ENCODE data around the gene OR10H3. TPM values are rescaled to one million over a fixed set of nuclear protein-coding genes. Genes with fewer than 3 reads are reported as not detected.

Gene OR10H3, protein sequence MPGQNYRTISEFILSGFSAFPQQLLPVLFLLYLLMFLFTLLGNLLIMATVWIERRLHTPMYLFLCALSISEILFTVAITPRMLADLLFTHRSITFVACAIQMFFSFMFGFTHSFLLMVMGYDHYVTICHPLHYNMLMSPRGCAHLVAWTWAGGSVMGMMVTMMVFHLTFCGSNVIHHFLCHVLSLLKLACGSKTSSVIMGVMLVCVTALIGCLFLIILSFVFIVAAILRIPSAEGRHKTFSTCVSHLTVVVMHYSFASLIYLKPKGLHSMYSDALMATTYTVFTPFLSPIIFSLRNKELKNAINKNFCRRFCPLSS
- not detected for polyA plus RNA-seq

DNA sequence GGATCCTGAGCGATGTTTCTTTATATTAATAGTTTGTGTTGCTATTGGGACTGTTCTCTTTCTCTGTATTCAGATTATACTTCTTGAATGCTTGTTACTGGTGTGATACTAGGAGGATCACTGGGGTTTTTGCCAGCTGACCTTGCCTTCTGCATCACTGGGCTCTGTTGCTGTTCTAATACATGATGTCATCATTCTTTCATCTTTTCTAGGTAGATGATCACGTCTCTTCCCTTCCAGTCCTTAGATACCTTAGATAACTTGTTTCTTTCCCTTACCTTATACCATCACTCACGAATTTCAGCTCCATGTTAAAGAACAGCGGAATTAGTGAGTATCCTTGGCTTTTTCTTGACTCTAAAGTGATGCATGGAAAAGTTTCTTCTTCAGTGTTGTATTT is at the start of gene OR10H3:
Gene OR10H3 (plus strand): TSS at position 264 of the 400 bp plus-strand sequence. CDS start 3,408 bp downstream, outside the sequence.
- Histone ChIP-seq H3K9me3 (ENCODE audit: control insufficient read depth in 2 of 2, insufficient read depth in 1 of 2, low read depth in 1 of 2, low read length in 1 of 2) (peaks cover 2 to 9% of the 10 kb centered on the region in 2 donors), H3K27me3 (ENCODE audit: control insufficient read depth in 1 of 2, insufficient read depth in 2 of 2, low read length in 2 of 2) (peaks cover 0 to 2% of the 10 kb centered on the region in 2 donors), H3K4me1 (ENCODE audit: control insufficient read depth in 2 of 2, insufficient read depth in 2 of 2, low read length in 1 of 2) (peaks cover 0 to 2% of the 10 kb centered on the region in 2 donors), H3K36me3 (ENCODE audit: control insufficient read depth in 2 of 2, insufficient read depth in 2 of 2, low read length in 1 of 2) (no peaks in the 10 kb centered on the region), H3K4me3 (ENCODE audit: low read depth in 1 of 2, low read length in 2 of 2) (no peak within 1 kb of the TSS), H3K27ac (ENCODE audit: low read depth in 2 of 2, low read length in 1 of 2) (no peak within 1 kb of the TSS)
- WGBS, 2 donors: 61 to 65% methylated on average over 4 of the region's 4 CpGs

DNA sequence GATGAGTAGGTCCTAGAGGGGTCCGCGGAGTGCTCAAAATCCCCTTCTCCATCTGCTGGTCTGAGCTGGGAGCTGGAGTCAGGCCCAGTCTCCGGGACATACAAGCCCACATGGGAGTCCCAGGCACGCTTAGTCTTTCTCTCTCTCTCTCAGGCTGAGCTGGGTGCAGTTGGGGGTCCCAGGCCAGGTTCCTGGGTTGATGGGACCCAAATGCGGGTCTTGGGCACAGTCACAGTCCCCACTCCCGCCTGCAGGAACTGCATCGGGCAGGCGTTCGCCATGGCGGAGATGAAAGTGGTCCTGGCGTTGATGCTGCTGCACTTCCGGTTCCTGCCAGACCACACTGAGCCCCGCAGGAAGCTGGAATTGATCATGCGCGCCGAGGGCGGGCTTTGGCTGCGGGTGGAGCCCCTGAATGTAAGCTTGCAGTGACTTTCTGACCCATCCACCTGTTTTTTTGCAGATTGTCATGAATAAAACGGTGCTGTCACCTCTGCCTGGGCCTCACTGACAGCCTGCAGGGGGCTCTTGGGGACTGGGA is 41.1 kb upstream of the OR10H3 start:
- Histone ChIP-seq H3K4me3 (ENCODE audit: low read depth in 1 of 2, low read length in 2 of 2) (no peak overlapping the region), H3K9me3 (ENCODE audit: control insufficient read depth in 2 of 2, insufficient read depth in 1 of 2, low read depth in 1 of 2, low read length in 1 of 2) (no peaks in the 10 kb centered on the region), H3K36me3 (ENCODE audit: control insufficient read depth in 2 of 2, insufficient read depth in 2 of 2, low read length in 1 of 2) (peaks cover 0 to 5% of the 10 kb centered on the region in 2 donors), H3K4me1 (ENCODE audit: control insufficient read depth in 2 of 2, insufficient read depth in 2 of 2, low read length in 1 of 2) (no peaks in the 10 kb centered on the region), H3K27ac (ENCODE audit: low read depth in 2 of 2, low read length in 1 of 2) (no peak overlapping the region), H3K27me3 (ENCODE audit: control insufficient read depth in 1 of 2, insufficient read depth in 2 of 2, low read length in 2 of 2) (no peaks in the 10 kb centered on the region)
- 78 to 82% methylated on average over 19 of the region's 19 CpGs for WGBS, 2 donors

DNA sequence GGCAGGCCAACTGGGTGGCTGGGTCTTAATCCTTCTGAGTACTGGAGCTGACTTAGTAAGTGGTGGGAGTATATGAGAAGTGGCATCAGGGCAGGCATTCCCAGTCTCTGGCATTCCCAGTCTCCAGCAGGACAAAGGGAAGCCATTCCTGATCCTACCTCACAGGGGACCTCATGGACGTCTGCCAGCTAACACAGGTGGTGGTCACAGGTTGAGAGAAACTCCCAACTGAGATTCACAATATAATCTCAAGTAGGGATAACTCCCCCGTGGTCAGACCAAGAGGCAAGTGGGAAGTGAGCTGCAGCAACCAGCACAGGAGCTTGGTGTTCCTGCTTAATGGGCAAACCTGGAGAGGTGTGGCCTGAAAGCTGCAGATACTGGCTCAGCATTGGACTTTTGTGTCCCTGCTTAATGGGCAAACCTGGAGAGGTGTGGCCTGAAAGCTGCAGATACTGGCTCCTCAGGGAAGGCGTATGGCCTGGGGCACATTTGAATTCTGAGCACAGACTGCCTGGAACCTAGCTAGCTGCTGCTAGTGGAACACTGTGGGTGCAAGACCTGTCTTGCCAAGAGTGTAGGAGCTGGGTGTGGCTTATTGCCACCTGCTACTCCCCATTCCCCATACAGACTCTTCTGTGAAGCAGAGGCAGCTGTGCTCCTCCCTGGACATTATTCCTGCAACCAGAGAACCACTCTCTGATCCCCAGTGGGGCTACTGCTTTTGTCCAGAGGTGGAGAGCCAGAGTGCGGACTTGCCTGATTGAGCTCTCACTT is 35.8 kb upstream of the OR10H3 start:
- Histone ChIP-seq H3K9me3 (ENCODE audit: control insufficient read depth in 2 of 2, insufficient read depth in 1 of 2, low read depth in 1 of 2, low read length in 1 of 2) (no peaks in the 10 kb centered on the region), H3K27ac (ENCODE audit: low read depth in 2 of 2, low read length in 1 of 2) (peak overlapping the region; percentile 91 to 92), H3K27me3 (ENCODE audit: control insufficient read depth in 1 of 2, insufficient read depth in 2 of 2, low read length in 2 of 2) (no peaks in the 10 kb centered on the region), H3K36me3 (ENCODE audit: control insufficient read depth in 2 of 2, insufficient read depth in 2 of 2, low read length in 1 of 2) (peaks cover 0 to 2% of the 10 kb centered on the region in 2 donors), H3K4me1 (ENCODE audit: control insufficient read depth in 2 of 2, insufficient read depth in 2 of 2, low read length in 1 of 2) (peaks cover 9 to 10% of the 10 kb centered on the region in 2 donors), H3K4me3 (ENCODE audit: low read depth in 1 of 2, low read length in 2 of 2) (no peak overlapping the region)
- 38 to 50% methylated on average over 4 of the region's 4 CpGs for WGBS, 2 donors

DNA sequence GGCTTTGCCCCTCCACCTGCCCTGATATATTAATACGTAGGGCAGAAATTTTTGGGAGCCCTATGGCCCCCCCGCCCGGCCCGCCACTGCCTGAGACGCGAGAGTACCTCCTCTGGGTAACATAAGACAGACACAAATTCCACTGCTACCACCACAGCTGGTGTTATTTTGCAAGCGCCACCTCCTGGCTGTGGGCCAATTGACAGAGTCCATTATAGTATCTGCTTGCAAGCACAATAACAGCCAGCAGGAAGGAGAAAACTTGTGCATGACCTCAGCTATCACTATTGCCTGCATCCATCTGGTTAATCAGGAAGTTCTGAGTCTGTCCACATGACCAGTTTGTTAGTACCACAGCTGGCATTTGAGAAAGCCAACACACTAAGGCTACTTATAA is 35.3 kb upstream of the OR10H3 start:
- peaks cover 9 to 10% of the 10 kb centered on the region in 2 donors for H3K4me1 ChIP-seq (ENCODE audit: control insufficient read depth in 2 of 2, insufficient read depth in 2 of 2, low read length in 1 of 2)
- no peaks in the 10 kb centered on the region for H3K36me3 ChIP-seq (ENCODE audit: control insufficient read depth in 2 of 2, insufficient read depth in 2 of 2, low read length in 1 of 2)
- H3K27ac ChIP-seq (ENCODE audit: low read depth in 2 of 2, low read length in 1 of 2): peak overlapping the region; percentile 91 to 92
- no peak overlapping the region for H3K4me3 ChIP-seq (ENCODE audit: low read depth in 1 of 2, low read length in 2 of 2)
- no peaks in the 10 kb centered on the region for H3K9me3 ChIP-seq (ENCODE audit: control insufficient read depth in 2 of 2, insufficient read depth in 1 of 2, low read depth in 1 of 2, low read length in 1 of 2)
- 4 to 7% methylated on average over 7 of the region's 7 CpGs for WGBS, 2 donors
- no peaks in the 10 kb centered on the region for H3K27me3 ChIP-seq (ENCODE audit: control insufficient read depth in 1 of 2, insufficient read depth in 2 of 2, low read length in 2 of 2)

DNA sequence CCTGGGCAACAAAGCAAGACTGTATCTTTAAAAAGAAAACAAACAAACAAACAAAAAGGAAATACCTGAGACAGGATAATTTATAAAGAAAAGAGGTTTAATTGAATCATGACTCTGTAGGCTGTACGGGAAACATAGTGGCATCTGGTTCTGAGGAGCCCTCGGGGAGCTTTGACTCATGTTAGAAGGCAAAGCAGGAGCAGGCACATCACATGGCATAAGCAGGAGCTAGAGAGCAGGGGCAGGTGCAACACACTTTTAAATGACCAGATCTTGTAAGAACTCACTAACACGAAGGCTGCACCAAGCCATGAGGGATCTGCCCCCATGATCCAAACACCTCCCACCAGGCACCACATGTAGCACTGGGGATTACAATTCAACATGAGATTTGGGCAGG is 23.1 kb upstream of the OR10H3 start:
- Histone ChIP-seq H3K27me3 (ENCODE audit: control insufficient read depth in 1 of 2, insufficient read depth in 2 of 2, low read length in 2 of 2) (no peaks in the 10 kb centered on the region), H3K36me3 (ENCODE audit: control insufficient read depth in 2 of 2, insufficient read depth in 2 of 2, low read length in 1 of 2) (no peaks in the 10 kb centered on the region), H3K27ac (ENCODE audit: low read depth in 2 of 2, low read length in 1 of 2) (no peak overlapping the region), H3K9me3 (ENCODE audit: control insufficient read depth in 2 of 2, insufficient read depth in 1 of 2, low read depth in 1 of 2, low read length in 1 of 2) (peaks cover 0 to 2% of the 10 kb centered on the region in 2 donors), H3K4me1 (ENCODE audit: control insufficient read depth in 2 of 2, insufficient read depth in 2 of 2, low read length in 1 of 2) (no peaks in the 10 kb centered on the region), H3K4me3 (ENCODE audit: low read depth in 1 of 2, low read length in 2 of 2) (no peak overlapping the region)
- 50 to 64% methylated on average over 3 of the region's 3 CpGs for WGBS, 2 donors

DNA sequence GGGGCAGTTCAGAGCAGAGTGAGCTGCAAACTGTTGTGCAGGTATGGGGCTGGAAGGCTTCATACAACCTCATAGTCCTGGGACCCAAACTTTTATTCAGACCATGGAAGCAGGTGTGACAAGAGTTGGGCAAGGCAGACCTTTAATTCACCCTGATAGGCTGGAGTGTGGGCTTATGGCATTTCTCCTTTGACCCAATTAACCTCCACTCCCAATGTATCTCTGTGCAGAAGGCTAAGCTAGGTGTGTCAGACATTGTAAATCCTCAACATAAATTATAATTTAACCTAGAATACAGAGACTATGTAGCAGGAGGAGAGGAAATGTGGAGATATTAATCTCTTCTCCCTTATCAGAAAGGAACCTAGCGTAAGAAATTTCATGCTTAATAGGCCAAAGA is 22.1 kb upstream of the OR10H3 start:
- Histone ChIP-seq H3K9me3 (ENCODE audit: control insufficient read depth in 2 of 2, insufficient read depth in 1 of 2, low read depth in 1 of 2, low read length in 1 of 2) (peaks cover 0 to 2% of the 10 kb centered on the region in 2 donors), H3K4me1 (ENCODE audit: control insufficient read depth in 2 of 2, insufficient read depth in 2 of 2, low read length in 1 of 2) (no peaks in the 10 kb centered on the region), H3K27ac (ENCODE audit: low read depth in 2 of 2, low read length in 1 of 2) (no peak overlapping the region), H3K36me3 (ENCODE audit: control insufficient read depth in 2 of 2, insufficient read depth in 2 of 2, low read length in 1 of 2) (no peaks in the 10 kb centered on the region), H3K4me3 (ENCODE audit: low read depth in 1 of 2, low read length in 2 of 2) (no peak overlapping the region), H3K27me3 (ENCODE audit: control insufficient read depth in 1 of 2, insufficient read depth in 2 of 2, low read length in 2 of 2) (no peaks in the 10 kb centered on the region)
- 83 to 90% methylated on average over 1 of the region's 1 CpG for WGBS, 2 donors

DNA sequence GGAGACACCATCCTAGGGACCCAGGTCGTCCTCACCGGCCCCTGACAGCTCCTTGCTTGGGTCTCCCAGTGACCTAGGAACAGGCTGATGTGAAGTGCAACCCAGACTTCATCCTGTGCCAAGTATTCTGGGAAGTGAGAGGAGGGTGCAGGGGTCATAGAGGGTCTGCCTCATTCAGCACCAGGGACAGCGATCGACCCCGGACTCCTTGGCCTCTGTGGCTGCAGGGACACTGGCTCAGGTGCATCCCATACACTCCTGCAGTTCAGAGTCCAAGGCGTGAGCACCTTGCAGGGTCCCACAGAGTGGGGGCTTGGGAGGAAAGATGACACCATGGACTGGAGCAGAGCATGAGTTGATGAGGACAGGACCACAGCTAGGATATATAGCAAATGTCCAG is 20.0 kb upstream of the OR10H3 start:
- H3K4me3 ChIP-seq (ENCODE audit: low read depth in 1 of 2, low read length in 2 of 2): no peak overlapping the region
- no peak overlapping the region for H3K27ac ChIP-seq (ENCODE audit: low read depth in 2 of 2, low read length in 1 of 2)
- no peaks in the 10 kb centered on the region for H3K36me3 ChIP-seq (ENCODE audit: control insufficient read depth in 2 of 2, insufficient read depth in 2 of 2, low read length in 1 of 2)
- peaks cover 0 to 2% of the 10 kb centered on the region in 2 donors for H3K9me3 ChIP-seq (ENCODE audit: control insufficient read depth in 2 of 2, insufficient read depth in 1 of 2, low read depth in 1 of 2, low read length in 1 of 2)
- no peaks in the 10 kb centered on the region for H3K27me3 ChIP-seq (ENCODE audit: control insufficient read depth in 1 of 2, insufficient read depth in 2 of 2, low read length in 2 of 2)
- WGBS, 2 donors: 19 to 21% methylated on average over 6 of the region's 6 CpGs
- peaks cover 0 to 1% of the 10 kb centered on the region in 2 donors for H3K4me1 ChIP-seq (ENCODE audit: control insufficient read depth in 2 of 2, insufficient read depth in 2 of 2, low read length in 1 of 2)

DNA sequence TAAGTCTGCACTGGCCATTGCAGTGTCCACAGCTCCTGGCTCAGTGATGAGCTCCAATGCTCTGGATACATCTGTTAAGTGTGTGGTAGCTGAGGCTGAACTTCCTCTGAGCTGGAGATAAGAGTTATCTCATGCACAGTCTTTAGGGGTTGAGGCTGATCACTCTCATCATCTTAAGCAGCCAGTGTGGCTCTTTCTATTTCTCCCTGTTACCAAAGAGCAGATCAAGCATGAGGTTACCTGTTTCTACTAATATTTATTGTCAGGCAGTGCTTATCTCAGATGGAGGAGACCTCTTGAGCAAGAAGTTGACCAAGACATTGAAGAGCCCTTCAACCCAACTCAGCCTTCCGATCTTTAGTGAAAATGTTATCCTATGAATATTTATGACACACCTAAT is 16.5 kb upstream of the OR10H3 start:
- Histone ChIP-seq H3K36me3 (ENCODE audit: control insufficient read depth in 2 of 2, insufficient read depth in 2 of 2, low read length in 1 of 2) (no peaks in the 10 kb centered on the region), H3K27ac (ENCODE audit: low read depth in 2 of 2, low read length in 1 of 2) (no peak overlapping the region), H3K27me3 (ENCODE audit: control insufficient read depth in 1 of 2, insufficient read depth in 2 of 2, low read length in 2 of 2) (peaks cover 0 to 3% of the 10 kb centered on the region in 2 donors), H3K9me3 (ENCODE audit: control insufficient read depth in 2 of 2, insufficient read depth in 1 of 2, low read depth in 1 of 2, low read length in 1 of 2) (peaks cover 0 to 4% of the 10 kb centered on the region in 2 donors), H3K4me1 (ENCODE audit: control insufficient read depth in 2 of 2, insufficient read depth in 2 of 2, low read length in 1 of 2) (peaks cover 0 to 6% of the 10 kb centered on the region in 2 donors), H3K4me3 (ENCODE audit: low read depth in 1 of 2, low read length in 2 of 2) (no peak overlapping the region)
- 77 to 86% methylated on average over 1 of the region's 1 CpG for WGBS, 2 donors

DNA sequence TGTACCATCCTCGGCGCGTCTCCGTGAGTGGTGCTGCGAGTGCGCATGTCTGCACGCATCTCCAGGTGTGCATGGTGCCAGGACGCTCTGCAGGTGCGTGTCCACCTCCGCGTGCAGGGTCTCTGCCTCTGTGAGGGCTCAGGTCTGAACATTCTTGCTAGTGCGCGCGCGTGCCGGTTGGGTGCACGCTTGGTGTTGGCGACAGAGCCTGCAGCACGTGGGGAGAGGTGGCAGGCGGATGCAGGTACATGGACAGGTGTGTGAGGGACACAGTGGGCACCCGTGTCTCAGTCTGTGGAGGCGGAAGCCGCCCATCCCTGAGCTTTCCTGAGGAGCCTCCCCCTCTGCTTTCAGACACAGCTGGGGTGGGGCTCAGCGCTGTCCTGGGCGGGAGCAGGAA is 14.8 kb upstream of the OR10H3 start:
- H3K27ac ChIP-seq (ENCODE audit: low read depth in 2 of 2, low read length in 1 of 2): no peak overlapping the region
- peaks cover 0 to 3% of the 10 kb centered on the region in 2 donors for H3K9me3 ChIP-seq (ENCODE audit: control insufficient read depth in 2 of 2, insufficient read depth in 1 of 2, low read depth in 1 of 2, low read length in 1 of 2)
- peaks cover 0 to 3% of the 10 kb centered on the region in 2 donors for H3K27me3 ChIP-seq (ENCODE audit: control insufficient read depth in 1 of 2, insufficient read depth in 2 of 2, low read length in 2 of 2)
- H3K4me3 ChIP-seq (ENCODE audit: low read depth in 1 of 2, low read length in 2 of 2): no peak overlapping the region
- H3K36me3 ChIP-seq (ENCODE audit: control insufficient read depth in 2 of 2, insufficient read depth in 2 of 2, low read length in 1 of 2): no peaks in the 10 kb centered on the region
- H3K4me1 ChIP-seq (ENCODE audit: control insufficient read depth in 2 of 2, insufficient read depth in 2 of 2, low read length in 1 of 2): peaks cover 0 to 6% of the 10 kb centered on the region in 2 donors
- WGBS, 2 donors: 19 to 22% methylated on average over 24 to 25 of the region's 25 CpGs
